Esophagus (tissue), 2 donors: ENCODE data around the gene RASGRP3. TPM values are rescaled to one million over a fixed set of nuclear protein-coding genes. Genes with fewer than 3 reads are reported as not detected.

Experiments
- H3K27ac ChIP-seq, 2 donors: one replicate each; pipeline ENCODE4 v1.5.1; 2013; ENCODE audit warnings: low read depth in 2 of 2, mild to moderate bottlenecking in 2 of 2, inconsistent platforms in 1 of 2, low read length in 1 of 2, moderate library complexity in 1 of 2
- H3K27me3 ChIP-seq, 2 donors: one replicate each; pipeline ENCODE4 v1.6.1; 2013; ENCODE audit warnings: low read length in 2 of 2, control low read depth in 1 of 2, mild to moderate bottlenecking in 1 of 2; ENCODE audit not compliant: insufficient read depth in 2 of 2, control insufficient read depth in 1 of 2
- H3K36me3 ChIP-seq, 2 donors: one replicate each; pipeline ENCODE4 v1.6.1; 2013; ENCODE audit warnings: low read length in 1 of 2; ENCODE audit not compliant: control insufficient read depth in 2 of 2, insufficient read depth in 2 of 2
- H3K4me1 ChIP-seq, 2 donors: one replicate each; pipeline ENCODE4 v1.6.1; 2013; ENCODE audit warnings: low read length in 1 of 2; ENCODE audit not compliant: control insufficient read depth in 2 of 2, insufficient read depth in 2 of 2
- H3K4me3 ChIP-seq, 2 donors: one replicate each; pipeline ENCODE4 v1.5.1; 2013; ENCODE audit warnings: low read length in 2 of 2, mild to moderate bottlenecking in 2 of 2, low read depth in 1 of 2, moderate library complexity in 1 of 2
- H3K9me3 ChIP-seq, 2 donors: one replicate each; pipeline ENCODE4 v1.6.1; 2013; ENCODE audit warnings: mild to moderate bottlenecking in 2 of 2, low read depth in 1 of 2, low read length in 1 of 2, moderate library complexity in 1 of 2; ENCODE audit not compliant: control insufficient read depth in 2 of 2, insufficient read depth in 1 of 2
- WGBS, 2 donors: extraction: QIAGEN DNeasy Blood & Tissue Kit; methylation state at CpG; one replicate each; pipeline ENCODE4 v1.1.7; 2013; 5-methylcytosine and 5-hydroxymethylcytosine counted together
- polyA plus RNA-seq, 2 donors: library from polyadenylated mRNA; stranded (reverse); fragments of 200-250 nt; gene quantifications; one replicate each; pipeline ENCODE4 v1.2.3, GENCODE V29; 2013
- donor health status: healthy with polysubstance abuse.
- donor health status: Bipolar disorder and iron deficiency.

Gene RASGRP3
- polyA plus RNA-seq, 2 donors: 0.55 to 0.71 TPM

- Histone ChIP-seq H3K27me3 (no peaks in the 10 kb centered on the region), H3K36me3 (no peaks in the 10 kb centered on the region), H3K4me1 (no peaks in the 10 kb centered on the region), H3K4me3 (no peak overlapping the region), H3K27ac (no peak overlapping the region), H3K9me3 (no peaks in the 10 kb centered on the region)
- 74 to 76% methylated on average over 10 of the region's 10 CpGs for WGBS, 2 donors
Measured at GRCh38 chr2:33530690-33531548, 54.5 kb downstream of the RASGRP3 start.

- Histone ChIP-seq H3K4me1 (no peaks in the 10 kb centered on the region), H3K9me3 (no peaks in the 10 kb centered on the region), H3K27me3 (no peaks in the 10 kb centered on the region), H3K27ac (no peak overlapping the region), H3K4me3 (no peak overlapping the region), H3K36me3 (no peaks in the 10 kb centered on the region)
- 72 to 75% methylated on average over 3 of the region's 3 CpGs for WGBS, 2 donors
Measured at GRCh38 chr2:33531549-33532059, 55.2 kb downstream of the RASGRP3 start.

GRCh38 chr2:33532146-33532545 lies 55.7 kb downstream of the RASGRP3 start:
- Histone ChIP-seq H3K36me3 (no peaks in the 10 kb centered on the region), H3K4me3 (no peak overlapping the region), H3K27me3 (no peaks in the 10 kb centered on the region), H3K9me3 (no peaks in the 10 kb centered on the region), H3K27ac (no peak overlapping the region), H3K4me1 (no peaks in the 10 kb centered on the region)
- WGBS, 2 donors: 60 to 71% methylated on average over 8 of the region's 8 CpGs

- WGBS, 2 donors: 63 to 64% methylated on average over 2 of the region's 2 CpGs
- H3K36me3 ChIP-seq: no peaks in the 10 kb centered on the region
- no peaks in the 10 kb centered on the region for H3K9me3 ChIP-seq
- no peak overlapping the region for H3K4me3 ChIP-seq
- no peak overlapping the region for H3K27ac ChIP-seq
- H3K27me3 ChIP-seq: no peaks in the 10 kb centered on the region
- no peaks in the 10 kb centered on the region for H3K4me1 ChIP-seq
Measured at GRCh38 chr2:33532966-33533365, 56.5 kb downstream of the RASGRP3 start.

- Histone ChIP-seq H3K4me1 (no peaks in the 10 kb centered on the region), H3K36me3 (no peaks in the 10 kb centered on the region), H3K9me3 (no peaks in the 10 kb centered on the region), H3K4me3 (no peak overlapping the region), H3K27ac (no peak overlapping the region), H3K27me3 (no peaks in the 10 kb centered on the region)
- 77 to 89% methylated on average over 3 of the region's 3 CpGs for WGBS, 2 donors
Measured at GRCh38 chr2:33535421-33535820, 59.0 kb downstream of the RASGRP3 start.

GRCh38 chr2:33541243-33541642 lies 64.8 kb downstream of the RASGRP3 start:
- Histone ChIP-seq H3K4me1 (no peaks in the 10 kb centered on the region), H3K27me3 (no peaks in the 10 kb centered on the region), H3K4me3 (no peak overlapping the region), H3K36me3 (no peaks in the 10 kb centered on the region), H3K27ac (no peak overlapping the region), H3K9me3 (no peaks in the 10 kb centered on the region)
- WGBS, 2 donors: 92 to 94% methylated on average over 4 of the region's 4 CpGs

- Histone ChIP-seq H3K4me3 (no peak overlapping the region), H3K4me1 (no peaks in the 10 kb centered on the region), H3K27me3 (no peaks in the 10 kb centered on the region), H3K27ac (no peak overlapping the region), H3K36me3 (no peaks in the 10 kb centered on the region), H3K9me3 (no peaks in the 10 kb centered on the region)
- WGBS, 2 donors: 72 to 80% methylated on average over 3 of the region's 3 CpGs
Measured at GRCh38 chr2:33550206-33550605, 73.8 kb downstream of the RASGRP3 start.

GRCh38 chr2:33552758-33553461 lies 76.5 kb downstream of the RASGRP3 start:
- H3K4me3 ChIP-seq: no peak overlapping the region
- H3K27me3 ChIP-seq: no peaks in the 10 kb centered on the region
- H3K27ac ChIP-seq: no peak overlapping the region
- H3K4me1 ChIP-seq: no peaks in the 10 kb centered on the region
- 74 to 77% methylated on average over 1 of the region's 1 CpG for WGBS, 2 donors
- H3K36me3 ChIP-seq: no peaks in the 10 kb centered on the region
- H3K9me3 ChIP-seq: no peaks in the 10 kb centered on the region

GRCh38 chr2:33555681-33556080 lies 79.2 kb downstream of the RASGRP3 start:
- Histone ChIP-seq H3K4me3 (no peak overlapping the region), H3K9me3 (no peaks in the 10 kb centered on the region), H3K27ac (no peak overlapping the region), H3K36me3 (no peaks in the 10 kb centered on the region), H3K27me3 (no peaks in the 10 kb centered on the region), H3K4me1 (no peaks in the 10 kb centered on the region)
- 74 to 77% methylated on average over 3 of the region's 3 CpGs for WGBS, 2 donors
